Measurements from ENCODE around the gene MECR.

DNA sequence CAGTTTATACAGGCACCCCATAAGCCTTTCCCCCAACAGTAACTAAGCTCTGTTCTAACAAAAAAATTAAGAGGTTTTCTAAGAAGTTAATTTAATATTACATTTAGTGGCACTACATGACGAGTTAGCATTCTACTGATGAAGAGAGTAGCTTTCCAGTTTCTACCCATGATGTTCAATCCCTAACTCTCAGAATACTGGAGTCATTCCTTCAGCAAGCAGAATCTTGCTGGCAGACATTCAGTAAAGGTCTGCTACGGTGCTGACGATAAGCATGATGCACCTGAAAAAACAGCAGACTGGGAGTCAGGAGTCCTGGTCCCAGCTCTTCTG lies 73.5 kb downstream of the MECR start:
- TF ChIP-seq, protein P1, sequence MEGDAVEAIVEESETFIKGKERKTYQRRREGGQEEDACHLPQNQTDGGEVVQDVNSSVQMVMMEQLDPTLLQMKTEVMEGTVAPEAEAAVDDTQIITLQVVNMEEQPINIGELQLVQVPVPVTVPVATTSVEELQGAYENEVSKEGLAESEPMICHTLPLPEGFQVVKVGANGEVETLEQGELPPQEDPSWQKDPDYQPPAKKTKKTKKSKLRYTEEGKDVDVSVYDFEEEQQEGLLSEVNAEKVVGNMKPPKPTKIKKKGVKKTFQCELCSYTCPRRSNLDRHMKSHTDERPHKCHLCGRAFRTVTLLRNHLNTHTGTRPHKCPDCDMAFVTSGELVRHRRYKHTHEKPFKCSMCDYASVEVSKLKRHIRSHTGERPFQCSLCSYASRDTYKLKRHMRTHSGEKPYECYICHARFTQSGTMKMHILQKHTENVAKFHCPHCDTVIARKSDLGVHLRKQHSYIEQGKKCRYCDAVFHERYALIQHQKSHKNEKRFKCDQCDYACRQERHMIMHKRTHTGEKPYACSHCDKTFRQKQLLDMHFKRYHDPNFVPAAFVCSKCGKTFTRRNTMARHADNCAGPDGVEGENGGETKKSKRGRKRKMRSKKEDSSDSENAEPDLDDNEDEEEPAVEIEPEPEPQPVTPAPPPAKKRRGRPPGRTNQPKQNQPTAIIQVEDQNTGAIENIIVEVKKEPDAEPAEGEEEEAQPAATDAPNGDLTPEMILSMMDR (IDR thresholded peaks at IDR 0.05), result no peak
- no peak for TF ChIP-seq POLR2A (IDR thresholded peaks at IDR 0.05)

Data from uterus (tissue), 2 donors.